GM10266 (cell line): ENCODE measurements around the gene ZNF366.

ENCODE experiments used
- DNase-seq: peaks from one replicate; pipeline ENCODE4 v3.0.0; 2012; ENCODE audit errors: extremely low spot score
- CTCF ChIP-seq: IDR thresholded peaks from 2 replicates; pipeline ENCODE4 v1.5.1; 2012; ENCODE audit warnings: mild to moderate bottlenecking, low read depth; ENCODE audit not compliant: control insufficient read depth, insufficient read depth; ENCODE audit errors: missing control alignments

The ZNF366 gene

DNA sequence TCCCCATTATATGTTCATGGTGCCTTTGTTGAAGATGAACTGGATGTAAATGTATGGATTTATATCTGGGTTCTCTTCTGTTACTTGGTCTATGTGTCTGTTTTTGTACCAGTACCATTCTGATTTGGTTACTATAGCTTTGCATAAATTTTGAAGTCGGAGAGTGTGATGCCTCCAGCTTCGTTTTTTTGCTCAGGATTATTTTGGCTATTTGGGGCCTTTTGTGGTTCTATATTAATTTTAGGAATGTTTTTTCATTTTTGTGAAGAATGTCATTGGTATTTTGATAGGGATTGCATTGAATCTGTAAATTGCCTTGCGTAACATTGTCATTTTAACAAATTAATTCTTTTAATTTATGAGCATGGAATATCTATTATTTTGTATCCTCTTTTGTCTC, 36.6 kb upstream of the ZNF366 start:
- TF ChIP-seq CTCF: no peak
- DNase-seq: no peak

GRCh38 chr5:72543365-72543764, 36.2 kb upstream of the ZNF366 start:
- TF ChIP-seq CTCF: no peak
- no peak for DNase-seq

DNA sequence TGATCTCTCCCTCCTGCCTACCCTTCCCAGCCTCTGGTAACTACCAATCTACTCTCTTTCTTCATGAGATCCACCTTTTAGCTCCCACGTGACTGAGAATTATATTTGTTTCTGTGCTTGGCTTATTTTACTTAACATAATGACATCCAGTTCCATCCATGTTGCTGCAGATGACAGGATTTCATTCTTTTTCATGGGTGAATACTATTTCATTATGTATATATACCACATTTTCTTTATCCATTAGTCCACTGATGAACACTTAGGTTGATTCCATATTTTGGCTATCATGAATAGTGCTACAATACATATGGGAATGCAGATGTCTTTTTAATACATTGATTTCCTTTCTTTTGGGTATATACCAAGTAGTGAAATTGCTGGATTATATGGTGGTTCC, 35.5 kb upstream of the ZNF366 start:
- TF ChIP-seq CTCF: no peak
- no peak for DNase-seq

DNA sequence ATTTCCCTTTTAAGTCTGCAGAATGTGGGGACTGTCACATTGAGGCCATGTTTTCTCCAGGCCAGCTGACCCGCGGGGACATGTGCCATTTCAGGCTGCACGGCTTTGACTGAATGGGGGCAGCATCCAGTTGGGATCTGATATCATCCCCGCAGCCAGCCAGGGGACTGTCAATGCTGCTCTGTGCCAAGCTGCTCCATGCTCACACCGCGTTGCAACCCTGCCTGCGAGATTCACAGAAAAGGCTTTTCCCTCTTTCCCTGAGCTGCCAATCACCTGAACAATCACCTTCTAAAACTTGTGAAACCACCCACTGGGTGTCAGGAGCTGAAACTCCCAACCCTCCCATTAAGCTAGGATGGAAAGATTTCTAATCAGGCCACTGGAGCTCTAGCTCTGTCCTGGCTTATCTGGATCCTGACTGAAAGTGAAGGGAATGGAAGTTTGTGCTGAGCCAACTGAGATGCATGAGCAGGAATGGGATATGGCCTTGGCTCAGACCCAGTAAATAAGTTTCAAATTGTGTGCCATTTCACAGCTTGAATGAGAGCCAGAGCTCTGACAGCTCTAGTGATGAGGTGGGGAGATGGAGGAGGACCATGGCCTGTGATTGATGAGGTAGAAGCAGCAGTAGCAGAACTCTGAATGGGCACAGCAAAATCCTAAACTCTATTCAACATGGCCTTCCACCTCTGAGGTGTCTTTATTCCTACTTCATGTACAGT, 34.5 kb upstream of the ZNF366 start:
- no peak for DNase-seq
- no peak for TF ChIP-seq CTCF

GRCh38 chr5:72540759-72541438, 33.7 kb upstream of the ZNF366 start:
- TF ChIP-seq CTCF: no peak
- DNase-seq: no peak

DNA sequence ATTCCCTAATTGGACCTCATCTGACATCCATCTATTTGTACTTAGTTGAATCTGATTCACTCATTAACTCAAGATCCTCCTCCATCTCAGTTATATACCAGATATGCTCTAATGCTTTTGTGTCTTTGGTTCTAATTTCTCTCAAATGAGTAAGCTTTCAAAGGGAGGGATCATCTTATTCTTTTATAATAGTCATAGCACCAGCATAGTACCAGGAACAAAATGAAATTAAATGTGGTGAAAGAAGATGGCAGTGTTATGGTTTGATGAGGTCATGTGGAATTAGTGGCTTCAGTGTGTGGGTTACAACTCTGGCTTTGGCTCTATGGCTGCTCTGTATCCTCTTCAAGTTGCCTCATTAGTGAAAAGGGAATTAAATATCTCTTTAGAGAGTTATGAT, 32.5 kb upstream of the ZNF366 start:
- TF ChIP-seq CTCF: no peak
- DNase-seq: no peak

- DNase-seq: no peak
- TF ChIP-seq CTCF: no peak
Observed at GRCh38 chr5:72539038-72539437, 31.8 kb upstream of the ZNF366 start.
